Measurements from ENCODE around the gene TNFAIP6.
"Not testable (repeated sequence)": the region's sequence is repeated elsewhere in the genome, so short reads cannot be mapped to it uniquely, and the experiment has no call there.

The TNFAIP6 gene

GRCh38 chr2:151357359-151357758 lies at the start of gene TNFAIP6:
Gene TNFAIP6 (plus strand): TSS chr2:151357592. CDS start chr2:151357667, 75 bp downstream.
- H3K9me3 ChIP-seq (ENCODE audit: low read depth, low read length): no peaks in the 10 kb centered on the region
- peak; percentile 81 for DNase-seq (ENCODE audit: low read depth, low spot score)
- H3K9ac ChIP-seq (ENCODE audit: insufficient read length): peak within 1 kb of the TSS; percentile 97
- peak within 1 kb of the TSS; percentile 96 for H3K4me3 ChIP-seq
- H3K27ac ChIP-seq: peak within 1 kb of the TSS; percentile 80
- TF ChIP-seq POLR2AphosphoS5 (IDR thresholded peaks at IDR 0.05; ENCODE audit: borderline replicate concordance, low read depth, low read length): peak; percentile 87
- TF ChIP-seq EZH2 (IDR thresholded peaks at IDR 0.05): no peak
- H3K36me3 ChIP-seq (ENCODE audit: insufficient read depth, low read length): peaks cover 4% of the 10 kb centered on the region; the same call in 1 of the 2 replicates

GRCh38 chr2:151310313-151310712 lies 47.1 kb upstream of the TNFAIP6 start:
- not testable (repeated sequence) for H3K9me3 ChIP-seq (ENCODE audit: low read depth, low read length); H3K9ac ChIP-seq (ENCODE audit: insufficient read length); H3K4me3 ChIP-seq; H3K36me3 ChIP-seq (ENCODE audit: insufficient read depth, low read length); DNase-seq (ENCODE audit: low read depth, low spot score); H3K27ac ChIP-seq

GRCh38 chr2:151312440-151312839 lies 45.0 kb upstream of the TNFAIP6 start:
- H3K9me3 ChIP-seq (ENCODE audit: low read depth, low read length); DNase-seq (ENCODE audit: low read depth, low spot score); H3K27ac ChIP-seq; H3K4me3 ChIP-seq; H3K36me3 ChIP-seq (ENCODE audit: insufficient read depth, low read length); H3K9ac ChIP-seq (ENCODE audit: insufficient read length): not testable (repeated sequence)

- TF ChIP-seq EZH2 (IDR thresholded peaks at IDR 0.05) (no peak), POLR2AphosphoS5 (IDR thresholded peaks at IDR 0.05; ENCODE audit: borderline replicate concordance, low read depth, low read length) (no peak), FOXP2 (optimal IDR thresholded peaks at IDR 0.05; ENCODE audit: control extremely low read depth, extremely low read length, insufficient read depth) (no peak)
- Histone ChIP-seq H3K27ac (peak overlapping the region; percentile 86), H3K36me3 (ENCODE audit: insufficient read depth, low read length) (no peaks in the 10 kb centered on the region), H3K4me3 (peak overlapping the region; percentile 66), H3K9me3 (ENCODE audit: low read depth, low read length) (no peaks in the 10 kb centered on the region), H3K9ac (ENCODE audit: insufficient read length) (peak overlapping the region; percentile 24)
- no peak for DNase-seq (ENCODE audit: low read depth, low spot score)
Observed at GRCh38 chr2:151315381-151315903, 42.0 kb upstream of the TNFAIP6 start.

GRCh38 chr2:151325581-151326095 lies 31.8 kb upstream of the TNFAIP6 start:
- no peak overlapping the region for H3K4me3 ChIP-seq
- no peak overlapping the region for H3K27ac ChIP-seq
- no peak for DNase-seq (ENCODE audit: low read depth, low spot score)
- peaks cover 12% of the 10 kb centered on the region; the same call in 1 of the 2 replicates for H3K36me3 ChIP-seq (ENCODE audit: insufficient read depth, low read length)
- no peak for TF ChIP-seq POLR2AphosphoS5 (IDR thresholded peaks at IDR 0.05; ENCODE audit: borderline replicate concordance, low read depth, low read length)
- no peak for TF ChIP-seq EZH2 (IDR thresholded peaks at IDR 0.05)
- no peak for TF ChIP-seq FOXP2 (optimal IDR thresholded peaks at IDR 0.05; ENCODE audit: control extremely low read depth, extremely low read length, insufficient read depth)
- no peaks in the 10 kb centered on the region for H3K9me3 ChIP-seq (ENCODE audit: low read depth, low read length)
- H3K9ac ChIP-seq (ENCODE audit: insufficient read length): no peak overlapping the region

- no peak for DNase-seq (ENCODE audit: low read depth, low spot score)
- H3K9ac ChIP-seq (ENCODE audit: insufficient read length): no peak overlapping the region
- TF ChIP-seq POLR2AphosphoS5 (IDR thresholded peaks at IDR 0.05; ENCODE audit: borderline replicate concordance, low read depth, low read length) (no peak), FOXP2 (optimal IDR thresholded peaks at IDR 0.05; ENCODE audit: control extremely low read depth, extremely low read length, insufficient read depth) (no peak), EZH2 (IDR thresholded peaks at IDR 0.05) (no peak)
- no peak overlapping the region for H3K27ac ChIP-seq
- H3K36me3 ChIP-seq (ENCODE audit: insufficient read depth, low read length): peaks cover 12% of the 10 kb centered on the region; the same call in 1 of the 2 replicates
- H3K9me3 ChIP-seq (ENCODE audit: low read depth, low read length): no peaks in the 10 kb centered on the region
- no peak overlapping the region for H3K4me3 ChIP-seq
Observed at GRCh38 chr2:151326554-151326953, 30.8 kb upstream of the TNFAIP6 start.

- H3K27ac ChIP-seq: peak overlapping the region; percentile 93
- H3K4me3 ChIP-seq: peak overlapping the region; percentile 57
- no peak overlapping the region for H3K9ac ChIP-seq (ENCODE audit: insufficient read length)
- DNase-seq (ENCODE audit: low read depth, low spot score): no peak
- H3K36me3 ChIP-seq (ENCODE audit: insufficient read depth, low read length): peaks cover 6% of the 10 kb centered on the region; the same call in 1 of the 2 replicates
- no peaks in the 10 kb centered on the region for H3K9me3 ChIP-seq (ENCODE audit: low read depth, low read length)
- TF ChIP-seq FOXP2 (optimal IDR thresholded peaks at IDR 0.05; ENCODE audit: control extremely low read depth, extremely low read length, insufficient read depth) (no peak), POLR2AphosphoS5 (IDR thresholded peaks at IDR 0.05; ENCODE audit: borderline replicate concordance, low read depth, low read length) (no peak), EZH2 (IDR thresholded peaks at IDR 0.05) (no peak)
Observed at GRCh38 chr2:151329998-151330397, 27.4 kb upstream of the TNFAIP6 start.

GRCh38 chr2:151333083-151333482 lies 24.3 kb upstream of the TNFAIP6 start:
- Histone ChIP-seq H3K4me3 (no peak overlapping the region), H3K9ac (ENCODE audit: insufficient read length) (peak overlapping the region; percentile 20), H3K27ac (peak overlapping the region; percentile 77), H3K9me3 (ENCODE audit: low read depth, low read length) (no peaks in the 10 kb centered on the region), H3K36me3 (ENCODE audit: insufficient read depth, low read length) (no peaks in the 10 kb centered on the region)
- TF ChIP-seq FOXP2 (optimal IDR thresholded peaks at IDR 0.05; ENCODE audit: control extremely low read depth, extremely low read length, insufficient read depth) (no peak), POLR2AphosphoS5 (IDR thresholded peaks at IDR 0.05; ENCODE audit: borderline replicate concordance, low read depth, low read length) (no peak)
- DNase-seq (ENCODE audit: low read depth, low spot score): no peak

- Histone ChIP-seq H3K9ac (ENCODE audit: insufficient read length) (no peak overlapping the region), H3K4me3 (peak overlapping the region; percentile 35), H3K36me3 (ENCODE audit: insufficient read depth, low read length) (no peaks in the 10 kb centered on the region), H3K9me3 (ENCODE audit: low read depth, low read length) (no peaks in the 10 kb centered on the region), H3K27ac (peak overlapping the region; percentile 77)
- no peak for DNase-seq (ENCODE audit: low read depth, low spot score)
- TF ChIP-seq POLR2AphosphoS5 (IDR thresholded peaks at IDR 0.05; ENCODE audit: borderline replicate concordance, low read depth, low read length) (no peak), FOXP2 (optimal IDR thresholded peaks at IDR 0.05; ENCODE audit: control extremely low read depth, extremely low read length, insufficient read depth) (no peak)
Observed at GRCh38 chr2:151334082-151334815, 23.1 kb upstream of the TNFAIP6 start.
